ENCODE measurements around the gene PADI1. TPM values are rescaled to one million over a fixed set of nuclear protein-coding genes. Genes with fewer than 3 reads are reported as not detected.

Gene PADI1
- total RNA-seq, 6 experiments from 2014 or later, result 0.44 to 1.4 (median 0.92) TPM; not detected in 2

DNA sequence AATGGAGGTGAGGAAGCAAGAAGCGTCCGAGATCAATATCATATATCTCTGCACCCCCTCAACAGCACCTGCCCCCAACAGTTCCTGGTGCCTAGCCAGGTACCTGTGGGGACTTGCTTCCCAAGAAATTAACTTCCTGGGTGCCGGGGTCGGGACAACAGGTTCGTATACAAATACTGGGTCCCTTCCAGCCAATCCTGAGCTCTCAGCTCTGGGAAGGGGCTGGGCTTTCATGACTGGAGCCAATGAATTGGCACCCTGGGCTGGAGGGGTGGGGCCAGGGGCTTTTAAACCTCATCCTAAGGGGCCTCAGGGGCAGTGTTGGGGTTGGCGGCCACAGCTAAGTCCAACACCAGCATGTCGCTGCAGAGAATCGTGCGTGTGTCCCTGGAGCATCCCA is 43.9 kb downstream of the PADI1 start, which contains the start of gene PADI3:
Gene PADI3 (plus strand): TSS at position 318 of the 400 bp plus-strand sequence. CDS start 40 bp downstream, at position 358.
- intact Hi-C loops (cut with DNase I), result no loop called here
- DNase-seq (no peak), ATAC-seq (no peak)
- no peaks in the 10 kb centered on the region for H3K4me1 ChIP-seq
- no peaks in the 10 kb centered on the region for H3K36me3 ChIP-seq
- no peaks in the 10 kb centered on the region for H3K9me3 ChIP-seq
- H3K27ac ChIP-seq, result no peak within 1 kb of the TSS
- TF ChIP-seq POLR2A (IDR thresholded peaks at IDR 0.05), result no peak
- no peak for TF ChIP-seq CTCF (IDR thresholded peaks at IDR 0.05)
- no peaks in the 10 kb centered on the region for H3K27me3 ChIP-seq
- H3K4me3 ChIP-seq, result no peak within 1 kb of the TSS
- no CpG with 5 or more reads among the region's 9 CpGs for WGBS (ENCODE audit: insufficient coverage, low coverage, low lambda C conversion rate, missing lambda C conversion rate)

- intact Hi-C loops (cut with DNase I), result no loop called here
- H3K27ac ChIP-seq, result no peak overlapping the region
Observed at GRCh38 chr1:17250601-17251000, 45.7 kb downstream of the PADI1 start.

DNA sequence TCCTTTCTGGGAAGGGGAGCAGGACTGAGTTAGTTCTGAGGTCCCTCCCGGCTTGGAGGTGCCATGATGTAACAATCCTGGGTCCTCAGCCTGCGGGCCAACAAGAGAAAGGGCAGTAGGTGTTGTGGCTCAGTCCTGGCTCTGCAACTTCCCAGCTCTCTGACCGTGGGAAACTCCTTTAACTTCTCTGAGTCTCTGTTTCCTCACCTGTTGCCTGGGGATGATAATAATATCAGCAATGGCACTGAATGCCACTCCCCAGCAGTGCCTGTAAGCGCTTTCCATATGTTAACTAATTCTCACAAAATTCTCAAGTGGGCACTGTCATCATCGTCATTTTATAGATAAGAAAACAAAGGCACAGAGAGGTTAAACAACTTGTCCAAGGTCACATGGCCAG is 46.3 kb downstream of the PADI1 start:
- no peak for TF ChIP-seq POLR2A (IDR thresholded peaks at IDR 0.05)
- TF ChIP-seq CTCF (IDR thresholded peaks at IDR 0.05), result no peak
- no peaks in the 10 kb centered on the region for H3K27me3 ChIP-seq
- 55% methylated on average over 3 of the region's 5 CpGs for WGBS (ENCODE audit: insufficient coverage, low coverage, low lambda C conversion rate, missing lambda C conversion rate)
- H3K9me3 ChIP-seq, result no peaks in the 10 kb centered on the region
- H3K27ac ChIP-seq, result no peak overlapping the region
- no peaks in the 10 kb centered on the region for H3K4me1 ChIP-seq
- H3K36me3 ChIP-seq, result no peaks in the 10 kb centered on the region
- intact Hi-C loops (cut with DNase I), result no loop called here
- no peak overlapping the region for H3K4me3 ChIP-seq
- no peak for DNase-seq
- ATAC-seq, result no peak

More at GRCh38 chr1:17250601-17251000, 45.7 kb downstream of the PADI1 start:
- no peaks in the 10 kb centered on the region for H3K27me3 ChIP-seq
- ATAC-seq (peak in 1 of 4 donors; percentile 18), DNase-seq (no peak)
- H3K4me3 ChIP-seq, result no peak overlapping the region
- no peak for TF ChIP-seq POLR2A (IDR thresholded peaks at IDR 0.05)
- TF ChIP-seq CTCF (IDR thresholded peaks at IDR 0.05), result no peak
- WGBS (ENCODE audit: insufficient coverage, low coverage, low lambda C conversion rate, missing lambda C conversion rate), result 0% methylated on average over 1 of the region's 7 CpGs
- H3K4me1 ChIP-seq, result no peaks in the 10 kb centered on the region
- H3K36me3 ChIP-seq, result no peaks in the 10 kb centered on the region
- H3K9me3 ChIP-seq, result no peaks in the 10 kb centered on the region

DNA sequence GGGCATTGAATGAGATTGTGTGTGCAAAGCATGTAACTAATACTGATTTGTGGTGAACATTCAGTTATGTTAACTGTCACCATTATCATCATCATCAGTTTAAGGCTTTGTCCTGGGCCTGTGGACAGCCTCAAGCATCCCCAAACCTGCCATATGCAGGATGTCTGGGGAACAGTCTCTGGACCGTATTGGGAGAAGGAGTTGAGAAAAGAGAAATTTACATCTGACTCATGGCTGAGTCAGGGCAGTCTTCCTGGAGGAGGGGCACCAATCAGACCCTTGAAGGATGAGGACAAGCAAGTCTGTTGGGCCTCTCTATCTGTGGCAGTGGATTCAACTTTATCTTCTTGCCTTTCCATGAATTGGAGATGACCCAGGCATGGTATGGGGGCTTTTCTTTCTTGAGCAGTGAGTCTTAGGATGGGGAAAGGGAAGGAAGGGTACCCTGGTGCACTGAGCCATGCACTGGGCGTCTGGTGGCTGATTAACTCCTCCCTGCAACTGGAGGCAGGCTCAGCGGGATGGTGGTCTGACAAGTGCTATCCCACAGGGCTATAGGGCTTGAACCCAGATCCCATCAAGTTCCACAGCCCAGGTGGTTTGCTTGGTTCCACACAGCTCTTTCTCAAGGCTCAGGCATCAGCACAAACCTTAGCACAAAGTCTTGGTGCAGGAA is 46.9 kb downstream of the PADI1 start:
- DNase-seq, result no peak
- WGBS (ENCODE audit: insufficient coverage, low coverage, low lambda C conversion rate, missing lambda C conversion rate), result 47% methylated on average over 2 of the region's 3 CpGs
- no peaks in the 10 kb centered on the region for H3K36me3 ChIP-seq
- H3K27ac ChIP-seq, result no peak overlapping the region
- H3K4me3 ChIP-seq, result no peak overlapping the region
- TF ChIP-seq CTCF (IDR thresholded peaks at IDR 0.05) (no peak), POLR2A (IDR thresholded peaks at IDR 0.05) (no peak)
- H3K9me3 ChIP-seq, result no peaks in the 10 kb centered on the region
- ATAC-seq, result no peak
- intact Hi-C loops (cut with DNase I), result no loop called here
- no peaks in the 10 kb centered on the region for H3K4me1 ChIP-seq
- H3K27me3 ChIP-seq, result no peaks in the 10 kb centered on the region
